GM18505 (cell line): ENCODE results near the gene VWF.

Experiments
- ATAC-seq: cut with Tn5 transposase; IDR thresholded peaks from one replicate; pipeline ENCODE4 v1.9.1; 2021; ENCODE audit not compliant: unreplicated experiment
- POLR2A ChIP-seq: IDR thresholded peaks from 4 replicates; pipeline ENCODE4 v1.6.1; 2011; ENCODE audit warnings: borderline replicate concordance; ENCODE audit not compliant: insufficient read depth, insufficient read length; ENCODE audit errors: extremely low read depth

The VWF gene

GRCh38 chr12:5977556-5977955 lies 146.9 kb downstream of the VWF start:
- no peak for ATAC-seq
- TF ChIP-seq POLR2A, result no peak

- TF ChIP-seq POLR2A, result no peak
- ATAC-seq, result no peak
Measured at GRCh38 chr12:5976711-5977110, 147.8 kb downstream of the VWF start.

GRCh38 chr12:5976196-5976595 lies 148.3 kb downstream of the VWF start:
- no peak for TF ChIP-seq POLR2A
- ATAC-seq, result no peak

DNA sequence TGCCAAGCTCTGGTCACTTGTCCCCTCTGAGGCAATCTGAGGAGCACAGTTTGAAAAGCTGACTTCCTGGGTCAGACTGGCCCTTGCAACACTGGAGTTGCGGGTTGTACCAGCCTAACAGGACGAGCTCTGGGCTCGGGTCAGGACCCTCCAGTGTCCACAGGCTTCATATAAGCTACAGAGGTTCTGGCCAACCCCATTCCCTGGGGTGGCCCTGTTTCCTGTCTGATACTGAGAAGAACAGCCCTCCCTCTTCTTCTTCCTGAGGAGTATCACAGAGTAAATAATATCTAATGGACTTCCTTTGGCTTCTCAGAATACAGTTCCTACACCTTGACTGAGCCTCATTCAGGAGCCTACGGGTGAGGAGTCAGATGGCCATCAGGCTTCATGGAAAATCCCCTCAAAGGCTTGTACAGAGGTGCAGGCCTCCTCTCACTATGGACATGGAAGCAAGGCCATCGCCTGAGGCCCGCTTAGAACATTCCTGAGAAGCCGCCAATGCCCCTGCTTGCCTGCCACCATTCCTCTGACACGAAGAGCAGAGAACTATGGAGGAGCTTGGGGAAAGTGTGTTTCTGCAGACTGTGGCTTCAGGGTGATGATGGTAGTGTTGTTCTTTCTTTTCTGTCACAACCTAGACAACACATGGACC lies 150.9 kb downstream of the VWF start:
- no peak for ATAC-seq
- TF ChIP-seq POLR2A, result no peak

DNA sequence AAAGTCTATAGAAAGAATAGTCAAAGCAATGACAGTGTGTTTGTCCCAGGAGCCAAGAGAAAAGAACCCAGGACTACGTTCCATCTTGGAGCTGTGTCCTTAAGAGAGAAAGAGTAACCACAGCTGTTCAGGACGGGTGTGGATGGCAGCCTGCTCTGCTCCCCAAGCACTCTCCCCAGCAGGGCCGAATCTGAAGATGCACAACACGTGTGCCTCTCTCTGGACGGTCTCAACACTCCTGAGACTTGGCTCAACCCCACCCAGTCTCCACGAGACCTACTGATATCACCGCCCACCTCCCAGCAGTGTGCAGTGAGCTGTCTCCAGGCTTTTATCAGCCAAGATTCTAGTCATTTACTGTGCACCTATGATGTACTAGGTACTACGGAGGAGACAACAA lies 152.1 kb downstream of the VWF start:
- ATAC-seq, result no peak
- TF ChIP-seq POLR2A, result no peak

DNA sequence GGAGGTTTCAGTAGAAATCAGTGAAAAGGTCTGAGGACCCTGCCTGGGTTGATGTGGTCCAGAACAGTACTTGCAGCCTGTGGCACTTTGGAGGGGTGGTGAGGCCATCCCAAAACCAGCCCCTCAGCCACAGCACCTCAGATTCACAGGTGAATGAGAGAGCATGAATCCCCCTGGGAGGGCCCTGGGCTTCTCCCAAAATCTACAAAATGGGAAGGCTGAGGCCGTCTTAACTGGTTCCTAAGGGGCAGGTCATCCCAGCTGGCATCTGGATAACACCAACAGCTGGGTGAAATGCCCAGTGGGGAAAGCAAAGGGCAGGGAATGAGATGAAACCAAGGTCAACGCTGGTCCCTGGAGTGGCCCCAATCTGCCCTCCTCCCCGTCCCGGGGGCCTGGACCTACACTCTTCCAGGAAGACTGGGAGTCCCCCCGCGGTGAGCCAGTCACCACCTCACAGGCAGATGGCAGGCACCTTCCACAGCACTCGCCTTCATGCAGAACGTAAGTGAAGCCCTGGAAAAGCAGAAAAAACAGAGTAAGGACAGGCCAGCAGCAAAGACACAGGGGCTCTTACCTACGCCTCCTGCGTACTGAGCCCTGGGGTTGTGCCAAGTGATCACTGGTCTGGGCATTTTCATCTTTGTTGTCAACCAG lies 153.1 kb downstream of the VWF start:
- no peak for ATAC-seq
- TF ChIP-seq POLR2A, result no peak

DNA sequence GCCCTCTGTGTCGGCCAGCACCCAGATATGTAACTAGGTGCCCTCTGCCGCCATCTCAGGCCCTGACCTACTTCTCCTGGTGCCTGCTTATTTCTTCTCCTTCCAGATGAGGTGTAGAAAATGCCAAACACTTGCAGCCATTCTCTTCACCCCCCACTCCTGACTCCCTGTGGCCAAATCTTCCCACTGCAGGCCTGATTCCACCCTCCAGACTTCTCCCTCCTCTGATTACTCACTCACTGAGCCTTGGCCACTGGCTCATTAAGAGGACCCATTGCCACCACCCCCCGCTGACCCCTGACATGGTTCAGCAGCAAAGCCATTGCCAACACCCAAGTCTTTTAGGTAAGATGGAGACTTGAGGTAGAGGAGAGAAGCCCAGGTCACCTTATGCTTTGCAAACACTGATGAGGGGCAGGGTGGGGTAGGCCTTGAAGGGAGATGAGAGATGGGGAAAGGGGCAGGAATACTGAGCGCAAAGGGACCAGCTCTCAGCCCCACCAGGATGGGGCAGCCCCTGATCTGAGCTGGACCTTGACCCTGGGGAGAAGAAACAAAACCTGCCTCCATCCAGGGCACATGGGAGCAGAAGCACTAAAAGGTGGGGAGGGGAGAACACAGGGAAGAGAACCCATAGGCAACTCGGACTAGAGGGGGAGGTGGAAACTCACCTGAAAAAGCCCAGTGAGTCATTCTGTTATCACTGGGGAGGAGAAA lies 154.3 kb downstream of the VWF start:
- no peak for ATAC-seq
- no peak for TF ChIP-seq POLR2A

- no peak for ATAC-seq
- no peak for TF ChIP-seq POLR2A
Measured at GRCh38 chr12:5969156-5969973, 155.1 kb downstream of the VWF start.

DNA sequence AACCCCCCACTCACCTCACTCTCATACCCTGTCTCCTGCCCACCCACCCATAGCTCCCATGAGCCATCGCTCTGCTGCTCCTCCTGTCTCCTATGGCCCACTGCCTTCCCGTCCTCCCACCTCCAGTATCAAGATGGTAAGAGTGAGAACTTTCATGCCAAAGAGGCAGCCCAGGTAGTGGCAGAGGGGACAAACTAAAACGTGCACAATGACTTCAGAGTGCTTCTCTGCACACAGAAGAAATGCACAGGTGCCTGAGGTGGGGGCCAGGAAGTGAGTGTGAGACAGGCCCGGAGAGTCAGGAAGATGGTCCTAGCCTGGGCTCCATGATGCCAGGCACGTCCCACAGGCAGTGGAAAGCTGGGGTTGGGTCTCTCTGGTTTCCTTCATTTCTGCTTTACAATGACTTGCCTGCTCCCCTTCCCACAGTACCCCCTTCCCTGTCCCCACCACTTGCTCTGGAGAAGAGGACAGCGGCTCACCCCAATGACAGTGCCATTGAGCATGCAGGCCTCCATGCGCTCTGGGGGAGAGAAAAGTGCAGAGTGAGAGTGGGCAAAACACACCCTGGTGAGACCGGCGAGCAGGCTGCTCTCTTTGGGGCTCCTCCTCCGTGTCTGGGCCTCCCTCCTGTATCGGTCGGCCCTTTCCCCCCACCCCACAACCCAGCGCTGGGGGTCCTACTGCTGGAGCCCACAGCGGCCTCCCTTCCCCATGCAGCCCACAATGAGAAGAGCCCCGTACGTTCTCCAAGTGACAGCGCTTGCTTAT lies 156.6 kb downstream of the VWF start:
- no peak for TF ChIP-seq POLR2A
- no peak for ATAC-seq

DNA sequence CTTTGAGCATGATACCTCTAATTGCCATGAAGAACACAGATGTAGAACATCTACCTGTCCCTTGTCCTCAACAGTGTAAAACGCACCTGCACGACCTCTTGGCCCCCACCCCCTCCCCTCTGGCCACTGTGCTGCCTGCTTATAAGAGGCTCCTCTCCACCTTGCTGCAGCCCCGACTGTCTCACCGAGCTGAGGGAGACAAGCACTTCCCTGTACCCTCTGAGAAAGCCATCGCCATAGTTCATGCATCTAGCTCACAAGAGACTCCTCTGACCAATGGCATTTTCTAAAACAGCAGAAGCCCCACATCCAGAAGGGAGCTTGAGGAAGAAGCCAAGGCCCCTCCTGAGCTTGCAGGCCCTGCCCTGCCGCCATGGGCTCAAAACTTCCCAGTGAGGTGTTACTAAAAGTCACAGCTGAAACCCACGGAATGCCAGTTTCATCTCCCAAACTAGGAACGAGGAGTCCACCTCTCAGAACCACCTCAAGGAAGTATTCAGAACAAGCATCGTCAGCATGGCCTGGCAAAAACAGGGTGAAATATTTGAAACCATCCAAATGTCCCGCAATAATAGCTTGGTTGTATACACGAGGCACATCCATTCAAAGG lies 157.9 kb downstream of the VWF start:
- ATAC-seq, result no peak
- no peak for TF ChIP-seq POLR2A

GRCh38 chr12:5965950-5966383 lies 158.5 kb downstream of the VWF start:
- no peak for TF ChIP-seq POLR2A
- no peak for ATAC-seq

DNA sequence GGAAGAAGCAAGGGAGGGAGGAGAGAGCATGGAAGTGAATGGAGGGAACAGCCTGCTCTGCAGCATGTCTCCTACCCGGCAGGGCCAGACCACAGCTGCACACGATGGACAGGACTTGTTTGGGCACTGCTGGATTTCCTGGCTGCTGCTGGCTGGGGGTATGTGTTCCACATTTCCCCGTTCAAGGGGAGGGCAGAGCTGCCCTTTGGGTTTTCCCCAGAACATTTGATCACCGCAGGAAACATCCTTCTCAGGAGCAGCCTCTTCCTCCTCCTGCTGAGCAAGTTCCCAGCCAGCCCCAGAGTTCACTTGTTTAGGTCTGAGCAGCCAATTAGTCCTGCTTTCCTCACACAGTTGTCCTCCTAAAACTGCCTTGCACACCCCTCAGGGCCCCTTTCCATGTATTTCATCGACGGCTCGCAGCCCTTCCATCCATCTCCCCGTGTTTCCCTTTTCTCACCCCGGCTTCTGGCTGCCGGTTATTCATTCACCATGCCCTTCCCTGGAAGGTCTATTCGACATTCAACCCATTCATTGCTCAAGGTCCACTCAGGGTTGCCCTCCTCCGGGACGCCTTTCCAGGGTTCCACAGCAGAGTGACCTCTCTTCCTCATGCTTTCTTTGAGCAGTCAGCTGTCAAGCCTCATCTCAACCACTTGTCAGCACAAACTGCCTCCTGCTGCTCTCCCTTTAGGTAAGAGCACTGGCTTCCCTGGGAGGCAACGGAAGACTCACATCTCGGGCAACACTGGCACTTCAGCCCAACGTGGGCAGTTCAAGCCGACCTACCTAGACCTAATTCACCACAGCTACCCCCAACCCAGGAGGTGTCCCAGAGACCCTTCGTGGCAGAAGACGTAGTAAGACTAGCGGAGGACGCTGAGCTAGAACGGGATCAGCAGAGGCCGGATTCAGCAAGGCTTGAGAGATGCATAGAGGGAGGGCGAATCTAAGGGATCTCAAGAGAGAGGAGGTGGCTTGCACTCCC lies 159.3 kb downstream of the VWF start:
- TF ChIP-seq POLR2A, result no peak
- ATAC-seq, result no peak

DNA sequence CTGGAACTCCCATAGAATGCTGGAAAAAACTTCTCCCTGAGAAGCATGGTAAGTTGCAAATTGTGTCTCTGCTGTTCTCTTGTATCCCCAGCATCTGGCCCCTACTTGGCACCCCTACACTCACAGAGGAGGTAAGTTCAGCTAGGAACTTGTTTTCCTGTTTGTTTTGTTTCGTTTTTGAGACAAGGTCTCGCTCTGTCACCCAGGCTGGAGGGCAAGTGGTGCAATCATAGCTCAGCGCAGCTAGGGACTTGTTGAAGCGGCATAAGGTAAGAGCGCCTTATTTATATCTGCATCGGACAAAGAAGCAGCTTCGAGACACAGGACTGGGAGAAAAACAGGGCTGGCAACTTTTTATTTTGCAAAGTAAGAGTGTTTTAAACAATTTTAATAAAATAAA lies 161.0 kb downstream of the VWF start:
- ATAC-seq, result no peak
- no peak for TF ChIP-seq POLR2A
